ENCODE data around the gene KRT31.

Gene KRT31

DNA sequence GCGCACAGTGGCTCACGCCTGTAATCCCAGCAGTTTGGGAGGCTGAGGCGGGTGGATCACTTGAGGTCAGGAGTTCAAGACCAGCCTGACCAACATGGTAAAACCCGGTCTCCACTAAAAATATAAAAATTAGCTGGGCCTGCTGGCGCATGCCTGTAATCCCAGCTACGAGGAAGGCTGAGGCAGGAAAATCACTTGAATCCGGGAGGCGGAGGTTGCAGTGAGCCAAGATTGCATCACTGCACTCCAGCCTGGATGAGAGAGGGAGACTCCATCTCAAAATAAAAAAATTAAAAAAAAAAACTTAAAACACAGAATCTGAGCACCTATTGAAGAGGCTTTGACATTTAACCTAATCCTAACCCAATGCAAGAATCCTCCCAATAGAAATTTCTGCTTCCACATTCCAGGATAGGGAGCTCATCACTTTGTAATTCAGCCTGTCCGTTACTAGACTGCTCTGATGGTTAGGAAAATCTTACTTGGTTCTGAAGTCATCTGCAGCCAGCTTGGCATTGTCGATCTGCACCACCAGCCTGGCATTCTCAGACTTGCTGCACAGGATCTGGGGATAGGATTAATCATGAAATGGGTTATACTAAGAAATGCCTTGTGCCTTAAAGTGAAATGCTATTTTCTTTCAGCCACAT is 29.9 kb downstream of the KRT31 start:
- no peak for DNase-seq (ENCODE audit: low read depth)
- in situ Hi-C loops (cut with HindIII; ENCODE audit: low sequenced_read_pairs), result no loop called here
- TF ChIP-seq, protein P1, sequence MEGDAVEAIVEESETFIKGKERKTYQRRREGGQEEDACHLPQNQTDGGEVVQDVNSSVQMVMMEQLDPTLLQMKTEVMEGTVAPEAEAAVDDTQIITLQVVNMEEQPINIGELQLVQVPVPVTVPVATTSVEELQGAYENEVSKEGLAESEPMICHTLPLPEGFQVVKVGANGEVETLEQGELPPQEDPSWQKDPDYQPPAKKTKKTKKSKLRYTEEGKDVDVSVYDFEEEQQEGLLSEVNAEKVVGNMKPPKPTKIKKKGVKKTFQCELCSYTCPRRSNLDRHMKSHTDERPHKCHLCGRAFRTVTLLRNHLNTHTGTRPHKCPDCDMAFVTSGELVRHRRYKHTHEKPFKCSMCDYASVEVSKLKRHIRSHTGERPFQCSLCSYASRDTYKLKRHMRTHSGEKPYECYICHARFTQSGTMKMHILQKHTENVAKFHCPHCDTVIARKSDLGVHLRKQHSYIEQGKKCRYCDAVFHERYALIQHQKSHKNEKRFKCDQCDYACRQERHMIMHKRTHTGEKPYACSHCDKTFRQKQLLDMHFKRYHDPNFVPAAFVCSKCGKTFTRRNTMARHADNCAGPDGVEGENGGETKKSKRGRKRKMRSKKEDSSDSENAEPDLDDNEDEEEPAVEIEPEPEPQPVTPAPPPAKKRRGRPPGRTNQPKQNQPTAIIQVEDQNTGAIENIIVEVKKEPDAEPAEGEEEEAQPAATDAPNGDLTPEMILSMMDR (IDR thresholded peaks at IDR 0.05; ENCODE audit: low read depth, low read length, missing control alignments), result no peak
- no peak overlapping the region for H3K4me3 ChIP-seq (ENCODE audit: low read depth, low read length)

DNA sequence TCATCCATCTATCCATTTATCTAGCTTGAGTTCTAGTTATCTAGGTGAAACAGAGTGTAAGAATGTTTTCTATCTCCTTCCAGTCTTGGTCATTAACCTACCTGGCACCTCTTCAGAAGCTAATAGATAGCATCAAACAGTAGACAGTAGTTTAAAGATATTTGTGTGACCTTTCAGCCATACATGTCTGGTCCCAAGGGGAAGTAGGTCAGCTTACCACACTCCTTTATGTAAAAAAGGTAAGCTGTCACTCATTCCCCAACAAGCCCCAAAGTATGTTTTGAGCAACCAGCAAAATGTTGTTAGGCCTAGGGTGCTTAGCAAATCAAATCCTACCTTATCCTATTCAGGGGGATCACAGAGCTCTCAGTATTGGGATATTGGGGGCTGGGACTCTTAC is 31.3 kb downstream of the KRT31 start:
- in situ Hi-C loops (cut with HindIII; ENCODE audit: low sequenced_read_pairs), result no loop called here
- TF ChIP-seq, protein P1 (IDR thresholded peaks at IDR 0.05; ENCODE audit: low read depth, low read length, missing control alignments), result no peak

DNA sequence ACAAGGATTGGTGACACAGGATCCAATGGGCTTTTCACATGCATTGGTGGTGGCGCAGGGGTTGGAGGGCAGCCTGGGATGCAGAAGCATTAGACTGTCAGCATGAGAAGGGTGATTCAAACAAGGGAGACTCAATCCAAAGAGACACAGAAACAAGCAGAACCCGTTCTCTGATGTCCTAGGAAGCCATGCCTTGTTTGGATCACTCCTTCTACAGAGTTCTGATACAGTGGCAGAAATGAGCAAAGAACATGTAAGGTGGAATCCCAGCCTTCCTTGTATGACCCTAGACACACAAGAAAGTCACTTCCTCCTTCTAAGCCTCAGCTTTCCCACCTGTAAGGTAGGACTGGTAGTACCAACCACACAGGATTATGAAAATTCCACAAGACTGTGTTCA is 33.5 kb downstream of the KRT31 start:
- H3K4me3 ChIP-seq (ENCODE audit: low read depth, low read length), result no peak overlapping the region
- in situ Hi-C loops (cut with HindIII; ENCODE audit: low sequenced_read_pairs), result no loop called here

More for the DNA sequence above, 31.3 kb downstream of the KRT31 start:
- DNase-seq (ENCODE audit: low read depth), result no peak
- H3K4me3 ChIP-seq (ENCODE audit: low read depth, low read length), result no peak overlapping the region

DNA sequence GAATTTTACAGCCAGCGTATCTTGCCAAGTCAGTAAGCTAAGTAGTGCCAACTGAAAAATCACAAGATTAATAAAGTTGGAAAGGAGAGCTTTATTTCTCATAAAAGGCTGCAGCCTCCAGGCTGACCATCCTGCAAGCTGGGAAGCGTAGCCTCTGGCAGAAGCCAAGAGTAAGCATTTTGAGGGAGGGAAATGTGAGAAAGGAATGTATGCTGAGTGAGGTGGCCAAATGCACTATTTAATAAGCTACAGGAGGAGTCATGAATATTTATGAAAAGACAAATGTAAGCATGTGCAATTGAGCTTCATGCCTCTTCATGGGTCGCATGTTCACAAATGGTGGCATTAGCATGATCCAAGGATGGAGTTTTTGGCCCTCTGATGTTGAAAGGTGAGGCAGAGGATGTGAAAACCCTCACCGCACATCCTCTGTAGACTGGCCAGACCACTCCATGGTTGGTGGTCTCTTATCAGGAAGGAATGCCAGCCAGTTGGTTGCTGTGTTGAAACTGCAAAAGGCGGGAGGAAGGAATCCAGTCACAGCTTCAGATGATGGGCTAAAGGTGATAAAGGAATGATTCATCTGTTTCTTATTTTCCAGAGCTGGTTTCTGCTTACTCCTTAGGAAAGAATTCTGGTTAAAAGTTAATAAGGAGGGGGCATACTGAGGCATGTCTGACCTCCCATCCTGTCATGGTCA is 37.0 kb downstream of the KRT31 start:
- TF ChIP-seq, protein P1 (IDR thresholded peaks at IDR 0.05; ENCODE audit: low read depth, low read length, missing control alignments), result no peak
- DNase-seq (ENCODE audit: low read depth), result no peak
- H3K4me3 ChIP-seq (ENCODE audit: low read depth, low read length), result no peak overlapping the region
- in situ Hi-C loops (cut with HindIII; ENCODE audit: low sequenced_read_pairs), result no loop called here

More for the DNA sequence above, 33.5 kb downstream of the KRT31 start:
- TF ChIP-seq, protein P1 (IDR thresholded peaks at IDR 0.05; ENCODE audit: low read depth, low read length, missing control alignments), result no peak
- DNase-seq (ENCODE audit: low read depth), result no peak

DNA sequence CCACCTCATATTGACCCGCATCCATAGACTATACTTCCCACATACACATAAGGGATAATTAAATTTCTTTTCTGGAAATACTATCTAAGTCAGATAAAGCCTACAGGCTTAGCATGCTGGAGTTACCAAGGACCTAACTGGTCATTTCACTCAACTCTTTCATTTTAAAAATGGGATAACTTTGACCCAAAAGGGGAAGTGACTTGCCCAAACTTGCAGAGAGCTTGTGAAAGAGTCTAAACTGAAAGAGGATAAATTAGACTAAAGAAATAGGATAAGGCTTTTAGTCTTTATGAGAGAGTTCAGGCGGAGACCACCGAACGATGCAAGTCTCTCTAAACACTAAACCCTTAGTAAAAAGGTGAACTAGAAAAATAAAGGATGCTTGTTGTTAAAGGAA is 42.9 kb downstream of the KRT31 start:
- TF ChIP-seq, protein P1 (IDR thresholded peaks at IDR 0.05; ENCODE audit: low read depth, low read length, missing control alignments), result no peak
- H3K4me3 ChIP-seq (ENCODE audit: low read depth, low read length), result no peak overlapping the region

DNA sequence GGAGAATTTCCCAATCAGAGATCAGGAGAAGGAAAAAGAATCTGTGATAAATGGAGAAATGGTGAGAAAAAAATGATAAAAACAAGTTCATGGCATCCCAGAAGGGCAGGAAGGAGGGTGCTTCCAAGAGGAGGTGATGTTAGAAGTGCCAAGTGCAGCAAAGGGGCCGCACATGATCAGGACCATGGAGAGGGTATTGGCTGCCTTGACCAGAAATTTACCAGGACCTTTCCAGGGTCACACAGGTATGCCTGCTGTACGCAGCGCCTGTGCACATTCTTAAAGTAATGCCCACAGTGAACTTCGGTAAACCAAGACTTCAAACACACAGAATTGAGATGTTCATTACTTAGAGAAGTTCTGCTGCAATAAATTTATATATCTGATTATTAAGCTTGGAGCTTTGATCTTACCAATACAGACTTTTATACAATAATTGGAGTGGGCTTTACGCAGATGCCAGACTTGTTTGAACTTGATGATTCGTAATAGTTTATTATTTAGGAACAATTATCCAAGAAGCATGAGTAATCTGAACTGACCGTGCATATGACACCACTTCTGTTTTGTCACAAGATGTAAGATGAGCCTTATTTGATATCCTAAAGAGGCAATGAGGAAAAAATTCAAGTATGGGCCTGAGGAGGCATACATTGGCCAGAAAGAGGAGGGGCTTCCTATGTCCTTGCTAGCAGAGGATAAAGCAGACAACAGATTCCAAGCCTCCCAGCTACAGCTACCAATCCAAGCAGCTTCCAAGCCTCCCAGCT is 44.6 kb downstream of the KRT31 start:
- TF ChIP-seq, protein P1 (IDR thresholded peaks at IDR 0.05; ENCODE audit: low read depth, low read length, missing control alignments), result no peak
- in situ Hi-C loops (cut with HindIII; ENCODE audit: low sequenced_read_pairs), result no loop called here
- no peak overlapping the region for H3K4me3 ChIP-seq (ENCODE audit: low read depth, low read length)
- DNase-seq (ENCODE audit: low read depth), result no peak

More for the DNA sequence above, 42.9 kb downstream of the KRT31 start:
- no peak for DNase-seq (ENCODE audit: low read depth)
- in situ Hi-C loops (cut with HindIII; ENCODE audit: low sequenced_read_pairs), result no loop called here
